GM12878 (cell line): ENCODE data around the gene LRRC41. TPM values are rescaled to one million over a fixed set of nuclear protein-coding genes. Genes with fewer than 3 reads are reported as not detected.

Experiments used
- ATAC-seq: fragments of 200-7000 bp; cut with Tn5 transposase; 3 replicates; pipeline ENCODE4 v1.9.1; 2020; ENCODE audit warnings: mild to moderate bottlenecking, moderate library complexity
- BruUV-seq: library from RNA; stranded (reverse); fragments of 400-500 nt; replicated peaks from 2 replicates; lab custom pipeline; 2021; lab: Mats Ljungman, UMichigan
- CTCF ChIA-PET: fragments of 300-600 bp; sonication (Branson Sonifier 250); formaldehyde crosslinking; extraction: SDS; loops from one replicate; lab custom pipeline; 2021; ENCODE audit warnings: inconsistent platforms; lab: Yijun Ruan, JAX
- POLR2A ChIA-PET: fragments of 350-600 bp; formaldehyde crosslinking; extraction: SDS; loops from one replicate; lab custom pipeline; 2021; ENCODE audit warnings: inconsistent platforms; lab: Charles Lee
- RAD21 ChIA-PET: fragments of 300-600 bp; sonication (Branson Sonifier 250); formaldehyde crosslinking; loops from one replicate; lab custom pipeline; 2023; ENCODE audit warnings: antibody characterized with exemption; ENCODE audit not compliant: unreplicated experiment; lab: Charles Lee
- SMC1A ChIA-PET: fragments of 300-600 bp; sonication (Branson Sonifier 250); formaldehyde crosslinking; loops from one replicate; lab custom pipeline; 2023; ENCODE audit not compliant: unreplicated experiment, uncharacterized antibody; lab: Charles Lee
- DNase-seq: peaks from one replicate; pipeline ENCODE4 v3.0.0-alpha.2; 2011; ENCODE audit warnings: low read depth, low spot score
- FAIRE-seq: peaks from 3 replicates; lab custom pipeline; 2011; peaks lifted over from hg19 to GRCh38; lab: Jason Lieb, UNC
- H2AFZ ChIP-seq: 2 replicates; pipeline ENCODE4 v1.6.0; 2011; ENCODE audit warnings: low read depth, low read length, control low read depth; ENCODE audit not compliant: control insufficient read depth
- H3K27ac ChIP-seq: 2 replicates; pipeline ENCODE4 v1.5.1; 2011; ENCODE audit warnings: control low read depth; ENCODE audit not compliant: control insufficient read depth, insufficient read depth
- H3K27me3 ChIP-seq, 2 experiments: replicated peaks in 1 of 2; 2 replicates each; pipeline versions ENCODE4 v1.6.0 to v1.6.1; 2011; ENCODE audit warnings: low read length in 1 of 2; ENCODE audit not compliant: control insufficient read depth in 2 of 2, insufficient read depth in 2 of 2
- H3K36me3 ChIP-seq, 2 experiments: 2 replicates each; pipeline ENCODE4 v1.5.1; 2011; ENCODE audit warnings: low read length in 1 of 2; ENCODE audit not compliant: control insufficient read depth in 2 of 2, insufficient read depth in 2 of 2
- H3K4me1 ChIP-seq: 2 replicates; pipeline ENCODE4 v1.6.1; 2011; ENCODE audit warnings: mild to moderate bottlenecking, low read length, moderate library complexity, mixed read lengths; ENCODE audit not compliant: control insufficient read depth, insufficient read depth
- H3K4me2 ChIP-seq: 2 replicates; pipeline ENCODE4 v1.6.0; 2011; ENCODE audit warnings: control low read depth; ENCODE audit not compliant: control insufficient read depth, insufficient read depth
- H3K4me3 ChIP-seq: fragments of 200-600 bp; sonication (generic); 2 replicates; pipeline ENCODE4 v1.5.1; 2016
- H3K79me2 ChIP-seq: 2 replicates; pipeline ENCODE4 v1.6.0; 2011; ENCODE audit warnings: low read length; ENCODE audit not compliant: control insufficient read depth, insufficient read depth
- H3K9ac ChIP-seq: 2 replicates; pipeline ENCODE4 v1.8.0; 2011; ENCODE audit warnings: low read length, control low read depth, mixed read lengths; ENCODE audit not compliant: control insufficient read depth, insufficient read depth
- H3K9me3 ChIP-seq: replicated peaks from 3 replicates; pipeline ENCODE4 v1.5.1; 2011; ENCODE audit warnings: mild to moderate bottlenecking, low read length; ENCODE audit not compliant: control insufficient read depth, insufficient read depth
- H4K20me1 ChIP-seq: 2 replicates; pipeline ENCODE4 v1.6.0; 2011; ENCODE audit not compliant: control insufficient read depth, insufficient read depth
- ATF7 ChIP-seq: fragments of 450-650 bp; IDR thresholded peaks from 2 replicates; pipeline ENCODE4 v1.6.1; 2016; ENCODE audit warnings: low read depth, mild to moderate bottlenecking
- FOXM1 ChIP-seq: IDR thresholded peaks from 2 replicates; pipeline ENCODE4 v1.6.1; 2012; ENCODE audit warnings: low read depth, mild to moderate bottlenecking, inconsistent platforms, low read length, moderate library complexity
- PML ChIP-seq: IDR thresholded peaks from 2 replicates; pipeline ENCODE4 v1.6.1; 2012; ENCODE audit warnings: low read length, inconsistent platforms
- POLR2A ChIP-seq: IDR thresholded peaks from 2 replicates; pipeline ENCODE4 v1.6.1; 2011; ENCODE audit warnings: low read depth, mild to moderate bottlenecking, low read length
- POLR2AphosphoS2 ChIP-seq: IDR thresholded peaks from 2 replicates; pipeline ENCODE4 v1.6.1; 2011; ENCODE audit warnings: low read depth, mild to moderate bottlenecking, low read length, improper control_type of control experiment, moderate library complexity
- SMARCA5 ChIP-seq: fragments of 450-650 bp; IDR thresholded peaks from 2 replicates; pipeline ENCODE4 v1.6.1; 2017; ENCODE audit warnings: mild to moderate bottlenecking
- WGBS: methylation state at CpG from one replicate; pipeline ENCODE4 v1.1.6; 2016; ENCODE audit warnings: low lambda C conversion rate; ENCODE audit not compliant: insufficient replicate concordance, insufficient coverage; ENCODE audit errors: missing lambda C conversion rate; 5-methylcytosine and 5-hydroxymethylcytosine counted together
- in situ Hi-C: fragments of 300-500 bp; cut with MboI; formaldehyde crosslinking; loops from 9 replicates; pipeline ENCODE4 v1.14.3; 2018; ENCODE audit warnings: mixed read lengths
- intact Hi-C: fragments of 100-400 bp; cut with micrococcal nuclease; formaldehyde crosslinking; loops from one replicate; pipeline ENCODE4 v1.14.2; 2022; ENCODE audit not compliant: unreplicated experiment
- polyA plus RNA-seq, 11 experiments: library from polyadenylated mRNA; depleted of rRNA in 4 of 11; unstranded in 6 of 11; stranded (reverse) in 5 of 11; fragments of >200 nt; fragmentation: Nextera tagmentation in 4 of 11; fragmentation: Illumina TruSeq in 1 of 11; extraction: Ambion mirVana in 4 of 11; extraction: Trizol in 1 of 11; gene quantifications; 1 replicate in 1 of 11; 2 replicates in 10 of 11; pipeline versions ENCODE4 v1.2.1 to v1.2.3, GENCODE V29; 2011 to 2016; ENCODE audit warnings: inconsistent platforms in 2 of 11, missing spikeins in 2 of 11, low read depth in 1 of 11
- total RNA-seq, 4 experiments: library from RNA; depleted of rRNA in 3 of 4; stranded (reverse); fragments of >200 nt in 3 of 4; fragmentation: Illumina TruSeq in 1 of 4; extraction: Trizol in 1 of 4; gene quantifications; 2 replicates each; pipeline versions ENCODE4 v1.2.1 to v1.2.3, GENCODE V29; 2013 to 2021
- TF ChIP-seq, protein P1 (sequence below): fragments of 450-650 bp; IDR thresholded peaks from 2 replicates; pipeline ENCODE4 v1.6.1; 2016; ENCODE audit warnings: mild to moderate bottlenecking

Gene LRRC41
- total and polyA plus RNA-seq, 10 of the 15 experiments (the other 5 are each of a cell fraction or from before 2014, with no cell fraction given): 12.0 to 79.9 (median 48.5) TPM

GRCh38 chr1:46285730-46286477, 17.5 kb downstream of the LRRC41 start:
- TF ChIP-seq SMARCA5: no peak
- TF ChIP-seq, protein P1, sequence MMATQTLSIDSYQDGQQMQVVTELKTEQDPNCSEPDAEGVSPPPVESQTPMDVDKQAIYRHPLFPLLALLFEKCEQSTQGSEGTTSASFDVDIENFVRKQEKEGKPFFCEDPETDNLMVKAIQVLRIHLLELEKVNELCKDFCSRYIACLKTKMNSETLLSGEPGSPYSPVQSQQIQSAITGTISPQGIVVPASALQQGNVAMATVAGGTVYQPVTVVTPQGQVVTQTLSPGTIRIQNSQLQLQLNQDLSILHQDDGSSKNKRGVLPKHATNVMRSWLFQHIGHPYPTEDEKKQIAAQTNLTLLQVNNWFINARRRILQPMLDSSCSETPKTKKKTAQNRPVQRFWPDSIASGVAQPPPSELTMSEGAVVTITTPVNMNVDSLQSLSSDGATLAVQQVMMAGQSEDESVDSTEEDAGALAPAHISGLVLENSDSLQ: peak; percentile 32; the same call in 1 of the 2 replicates
- no peak for TF ChIP-seq ATF7
- 0 out of 2 replicates have a peak, but pooled peaks have one; percentile 18 for TF ChIP-seq PML
- peak; percentile 66; the same call in 1 of the 2 replicates for TF ChIP-seq POLR2A
- 0 out of 2 replicates have a peak, but pooled peaks have one; percentile 18 for TF ChIP-seq FOXM1
- TF ChIP-seq POLR2AphosphoS2: peak; percentile 44; the same call in 1 of the 2 replicates
- TF ChIP-seq, all 136 proteins: peak for 5
- SMC1A ChIA-PET: interaction anchor here (1.2 kb wide), 1 partner anchor 31 kb away, joined by 3 read pairs; no protein-coding TSS in a partner anchor
- FAIRE-seq (no peak), ATAC-seq (no peak; the same call in 2 of the 3 replicates), DNase-seq (no peak)
- Histone ChIP-seq H3K4me1 (no peaks in the 10 kb centered on the region), H3K9ac (no peak overlapping the region), H3K27ac (no peak overlapping the region), H3K36me3 (peaks cover 12 to 23% of the 10 kb centered on the region in 2 experiments), H4K20me1 (no peaks in the 10 kb centered on the region), H3K9me3 (no peaks in the 10 kb centered on the region), H3K4me3 (no peak overlapping the region), H3K79me2 (no peaks in the 10 kb centered on the region), H3K27me3 (no peaks in the 10 kb centered on the region), H2AFZ (no peak overlapping the region), H3K4me2 (no peak overlapping the region)
- in situ Hi-C loops: no loop called here
- WGBS: 89% methylated on average over 27 of the region's 27 CpGs
- CTCF ChIA-PET: interaction anchor here (1.5 kb wide), 1 partner anchor 61 kb away, joined by 5 read pairs; no protein-coding TSS in a partner anchor
- BruUV-seq: no TSS peak
- intact Hi-C loops: no loop called here
- POLR2A ChIA-PET: interaction anchor here (1.5 kb wide), 1 partner anchor 9 kb away, joined by 12 read pairs; no protein-coding TSS in a partner anchor
- RAD21 ChIA-PET: interaction anchor here (2.0 kb wide), 1 partner anchor 17 kb away, joined by 5 read pairs; the partner anchor contains the start of gene LRRC41
